IMR-90 (cell line): ENCODE results near the gene ABCB4. TPM values are rescaled to one million over a fixed set of nuclear protein-coding genes. Genes with fewer than 3 reads are reported as not detected.
A peak's percentile ranks its signal among the peaks of the same experiment; 100 is the strongest.

Experiments used
- ATAC-seq: fragments of 200-7000 bp; cut with Tn5 transposase; 2 replicates; pipeline ENCODE4 v1.9.1; 2020; ENCODE audit warnings: low read depth, mild to moderate bottlenecking, moderate library complexity
- BruUV-seq: library from RNA; stranded (reverse); fragments of 400-500 nt; replicated peaks from 2 replicates; lab custom pipeline; 2021; lab: Mats Ljungman, UMichigan
- CTCF ChIA-PET: fragments of 300-600 bp; formaldehyde crosslinking; extraction: SDS; loops from one replicate; lab custom pipeline; 2021; ENCODE audit warnings: antibody characterized with exemption; lab: Yijun Ruan, JAX
- POLR2A ChIA-PET: fragments of 300-600 bp; sonication (Branson Sonifier 250); formaldehyde crosslinking; loops from one replicate; lab custom pipeline; 2022; ENCODE audit warnings: antibody characterized with exemption; ENCODE audit not compliant: unreplicated experiment; lab: Charles Lee
- DNase-seq: peaks from one replicate; pipeline ENCODE4 v3.0.0; 2013
- H2AFZ ChIP-seq: replicated peaks from 2 replicates; pipeline ENCODE3; 2013; ENCODE audit warnings: low read length, mild to moderate bottlenecking; ENCODE audit not compliant: poor library complexity
- H2AK5ac ChIP-seq: 2 replicates; pipeline ENCODE4 v1.6.1; 2013; ENCODE audit warnings: low read depth, low read length, inconsistent platforms
- H2AK9ac ChIP-seq: replicated peaks from 2 replicates; pipeline ENCODE3; 2013; ENCODE audit warnings: mild to moderate bottlenecking, low read depth, low read length, moderate library complexity; ENCODE audit not compliant: poor library complexity
- H2BK120ac ChIP-seq: 2 replicates; pipeline ENCODE4 v1.6.1; 2013; ENCODE audit warnings: low read depth, low read length, inconsistent platforms
- H2BK15ac ChIP-seq: 3 replicates; pipeline ENCODE4 v1.6.1; 2013; ENCODE audit warnings: low read depth, low read length, inconsistent platforms
- H2BK20ac ChIP-seq: 2 replicates; pipeline ENCODE4 v1.6.1; 2013; ENCODE audit warnings: low read depth, mild to moderate bottlenecking, inconsistent platforms, low read length, moderate library complexity
- H2BK5ac ChIP-seq: 2 replicates; pipeline ENCODE4 v1.6.1; 2013; ENCODE audit warnings: mild to moderate bottlenecking, low read depth, low read length, inconsistent platforms; ENCODE audit not compliant: poor library complexity, severe bottlenecking
- H3K14ac ChIP-seq: replicated peaks from 2 replicates; pipeline ENCODE4 v1.6.1; 2013; ENCODE audit warnings: low read depth, low read length, inconsistent platforms
- H3K18ac ChIP-seq: 2 replicates; pipeline ENCODE4 v1.6.1; 2013; ENCODE audit warnings: low read depth, low read length, control low read depth
- H3K23ac ChIP-seq: 2 replicates; pipeline ENCODE4 v1.6.1; 2013; ENCODE audit warnings: low read depth, low read length, inconsistent platforms
- H3K27ac ChIP-seq: 2 replicates; pipeline ENCODE4 v1.5.1; 2013; ENCODE audit warnings: mild to moderate bottlenecking, control low read depth, low read length; ENCODE audit not compliant: insufficient read depth
- H3K27me3 ChIP-seq: 2 replicates; pipeline ENCODE4 v1.6.1; 2013; ENCODE audit warnings: low read length; ENCODE audit not compliant: control insufficient read depth, insufficient read depth
- H3K36me3 ChIP-seq: 2 replicates; pipeline ENCODE4 v1.6.1; 2013; ENCODE audit warnings: low read length, mixed read lengths; ENCODE audit not compliant: control insufficient read depth, insufficient read depth
- H3K4ac ChIP-seq: 2 replicates; pipeline ENCODE4 v1.6.1; 2013; ENCODE audit warnings: low read depth, low read length, inconsistent platforms
- H3K4me1 ChIP-seq: 2 replicates; pipeline ENCODE4 v1.6.1; 2013; ENCODE audit warnings: low read length, mixed read lengths; ENCODE audit not compliant: control insufficient read depth, insufficient read depth
- H3K4me2 ChIP-seq: 2 replicates; pipeline ENCODE4 v1.6.1; 2013; ENCODE audit warnings: low read depth, mild to moderate bottlenecking, control low read depth, low read length, moderate library complexity
- H3K4me3 ChIP-seq: 2 replicates; pipeline ENCODE4 v1.5.1; 2013; ENCODE audit warnings: low read depth, mild to moderate bottlenecking, control low read depth, low read length, moderate library complexity; ENCODE audit not compliant: insufficient read depth
- H3K56ac ChIP-seq: 2 replicates; pipeline ENCODE4 v1.6.1; 2013; ENCODE audit warnings: low read length, inconsistent platforms; ENCODE audit not compliant: insufficient read depth; ENCODE audit errors: extremely low read depth
- H3K79me1 ChIP-seq, 2 experiments: 2 replicates each; pipeline ENCODE4 v1.6.1; 2013; ENCODE audit warnings: low read length in 2 of 2, inconsistent platforms in 1 of 2, low read depth in 1 of 2
- H3K9ac ChIP-seq: 2 replicates; pipeline ENCODE4 v1.6.1; 2013; ENCODE audit warnings: low read depth, low read length, control low read depth
- H3K9me1 ChIP-seq: 2 replicates; pipeline ENCODE4 v1.6.1; 2013; ENCODE audit warnings: low read length, inconsistent platforms; ENCODE audit not compliant: insufficient read depth
- H3K9me3 ChIP-seq: 2 replicates; pipeline ENCODE4 v1.6.1; 2013; ENCODE audit warnings: low read length; ENCODE audit not compliant: control insufficient read depth, insufficient read depth
- H4K20me1 ChIP-seq: 2 replicates; pipeline ENCODE4 v1.6.1; 2013; ENCODE audit warnings: low read length, inconsistent platforms; ENCODE audit not compliant: insufficient read depth
- H4K5ac ChIP-seq: 2 replicates; pipeline ENCODE4 v1.6.1; 2013; ENCODE audit warnings: mild to moderate bottlenecking, low read depth, low read length, control low read depth
- H4K8ac ChIP-seq, 2 experiments: 2 replicates each; pipeline ENCODE4 v1.6.1; 2013; ENCODE audit warnings: low read depth in 2 of 2, low read length in 2 of 2, control low read depth in 1 of 2, inconsistent platforms in 1 of 2
- H4K91ac ChIP-seq: 2 replicates; pipeline ENCODE4 v1.6.1; 2013; ENCODE audit warnings: low read depth, low read length, inconsistent platforms; ENCODE audit not compliant: insufficient read depth
- BHLHE40 ChIP-seq: fragments of 150-350 bp; IDR thresholded peaks from 2 replicates; pipeline ENCODE4 v1.6.1; 2016; ENCODE audit warnings: mild to moderate bottlenecking, low read depth, low read length
- CEBPB ChIP-seq: IDR thresholded peaks from 2 replicates; pipeline ENCODE4 v1.6.1; 2012; ENCODE audit warnings: low read depth, low read length, improper control_type of control experiment
- FOS ChIP-seq: fragments of 150-350 bp; IDR thresholded peaks from 2 replicates; pipeline ENCODE4 v1.6.1; 2016; ENCODE audit warnings: low read depth, low read length
- MAFK ChIP-seq: IDR thresholded peaks from 2 replicates; pipeline ENCODE4 v1.6.1; 2012; ENCODE audit warnings: low read depth, low read length, improper control_type of control experiment
- MAZ ChIP-seq: IDR thresholded peaks from 2 replicates; pipeline ENCODE4 v1.6.1; 2012; ENCODE audit warnings: low read depth, mild to moderate bottlenecking, low read length, improper control_type of control experiment, moderate library complexity, borderline replicate concordance
- NFE2L2 ChIP-seq: fragments of 150-350 bp; IDR thresholded peaks from 2 replicates; pipeline ENCODE4 v1.6.1; 2016; ENCODE audit warnings: low read depth, mild to moderate bottlenecking, low read length
- POLR2A ChIP-seq: IDR thresholded peaks from 2 replicates; pipeline ENCODE4 v1.6.1; 2012; ENCODE audit warnings: mild to moderate bottlenecking, low read depth, low read length
- RAD21 ChIP-seq: IDR thresholded peaks from 2 replicates; pipeline ENCODE4 v1.6.1; 2012; ENCODE audit warnings: low read length, improper control_type of control experiment
- RCOR1 ChIP-seq: IDR thresholded peaks from 2 replicates; pipeline ENCODE4 v1.6.1; 2012; ENCODE audit warnings: mild to moderate bottlenecking, low read length, improper control_type of control experiment; ENCODE audit not compliant: insufficient replicate concordance
- RFX5 ChIP-seq: IDR thresholded peaks from 2 replicates; pipeline ENCODE4 v1.8.0; 2012; ENCODE audit warnings: low read depth, mild to moderate bottlenecking, low read length, moderate library complexity
- SMC3 ChIP-seq: fragments of 150-350 bp; IDR thresholded peaks from 2 replicates; pipeline ENCODE4 v1.6.1; 2016; ENCODE audit warnings: low read depth, mild to moderate bottlenecking, antibody characterized with exemption, low read length, moderate library complexity
- WGBS, 2 experiments: methylation state at CpG; one replicate each; pipeline versions ENCODE4 v1.1.5 to v1.1.7; 2013; ENCODE audit warnings: missing lambda C conversion rate in 2 of 2; ENCODE audit not compliant: insufficient read length in 1 of 2; ENCODE audit errors: extremely low coverage in 2 of 2; 5-methylcytosine and 5-hydroxymethylcytosine counted together
- dilution Hi-C: fragments of 300-500 bp; cut with HindIII; formaldehyde crosslinking; loops from one replicate; pipeline ENCODE4 v1.14.3; 2018; ENCODE audit warnings: low sequenced_read_pairs; ENCODE audit not compliant: unreplicated experiment
- in situ Hi-C: fragments of 300-500 bp; cut with MboI; formaldehyde crosslinking; loops from 3 replicates; pipeline ENCODE4 v1.14.3; 2019; ENCODE audit warnings: low sequenced_read_pairs, inconsistent platforms, mixed read lengths
- intact Hi-C: fragments of 100-400 bp; cut with micrococcal nuclease; formaldehyde crosslinking; loops from 2 replicates; pipeline ENCODE4 v1.10.0; 2022
- polyA plus RNA-seq, 3 experiments: library from polyadenylated mRNA; depleted of rRNA; stranded (reverse); fragments of >200 nt; gene quantifications; 2 replicates each; pipeline ENCODE4 v1.2.3, GENCODE V29; 2012; ENCODE audit warnings: low replicate concordance in 1 of 3
- total RNA-seq: library from RNA; depleted of rRNA; stranded (reverse); fragments of >200 nt; gene quantifications from 2 replicates; pipeline ENCODE4 v1.2.3, GENCODE V29; 2012
- TF ChIP-seq, protein P1 (sequence below): conservative IDR thresholded peaks from 2 replicates; pipeline ENCODE4 v1.5.1; 2012; ENCODE audit warnings: mild to moderate bottlenecking, low read depth, low read length, improper control_type of control experiment
- TF ChIP-seq, protein P2 (sequence below): fragments of 150-350 bp; IDR thresholded peaks from 2 replicates; pipeline ENCODE4 v1.6.1; 2017; ENCODE audit warnings: mild to moderate bottlenecking, antibody characterized with exemption, low read length, low read depth

Gene ABCB4
- total and polyA plus RNA-seq, 2 of the 4 experiments (the other 2 are of a cell fraction) = not detected

DNA sequence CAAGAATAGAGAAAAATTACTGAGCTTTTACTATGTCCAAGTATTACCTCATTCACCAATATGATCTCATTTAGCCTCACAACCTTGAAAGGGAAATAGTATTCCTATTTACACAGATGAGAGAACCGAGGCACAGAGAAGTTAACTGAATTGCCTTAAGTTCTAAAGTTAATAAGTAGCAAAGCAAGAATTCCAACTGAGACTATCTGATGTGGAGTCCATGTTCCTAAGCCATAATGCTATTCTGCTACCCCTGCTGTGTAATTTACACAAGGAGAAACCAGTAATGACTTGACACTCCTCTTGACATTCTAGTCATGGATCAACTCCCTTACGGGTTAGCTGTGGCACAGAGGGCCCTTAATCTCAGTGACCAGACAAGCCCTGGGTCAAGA lies 60.7 kb downstream of the ABCB4 start:
- TF ChIP-seq CEBPB (no peak), RCOR1 (no peak), BHLHE40 (no peak), MAFK (no peak), RFX5 (no peak), FOS (no peak), MAZ (no peak), POLR2A (no peak), NFE2L2 (no peak), RAD21 (no peak), SMC3 (no peak)
- TF ChIP-seq, protein P1, sequence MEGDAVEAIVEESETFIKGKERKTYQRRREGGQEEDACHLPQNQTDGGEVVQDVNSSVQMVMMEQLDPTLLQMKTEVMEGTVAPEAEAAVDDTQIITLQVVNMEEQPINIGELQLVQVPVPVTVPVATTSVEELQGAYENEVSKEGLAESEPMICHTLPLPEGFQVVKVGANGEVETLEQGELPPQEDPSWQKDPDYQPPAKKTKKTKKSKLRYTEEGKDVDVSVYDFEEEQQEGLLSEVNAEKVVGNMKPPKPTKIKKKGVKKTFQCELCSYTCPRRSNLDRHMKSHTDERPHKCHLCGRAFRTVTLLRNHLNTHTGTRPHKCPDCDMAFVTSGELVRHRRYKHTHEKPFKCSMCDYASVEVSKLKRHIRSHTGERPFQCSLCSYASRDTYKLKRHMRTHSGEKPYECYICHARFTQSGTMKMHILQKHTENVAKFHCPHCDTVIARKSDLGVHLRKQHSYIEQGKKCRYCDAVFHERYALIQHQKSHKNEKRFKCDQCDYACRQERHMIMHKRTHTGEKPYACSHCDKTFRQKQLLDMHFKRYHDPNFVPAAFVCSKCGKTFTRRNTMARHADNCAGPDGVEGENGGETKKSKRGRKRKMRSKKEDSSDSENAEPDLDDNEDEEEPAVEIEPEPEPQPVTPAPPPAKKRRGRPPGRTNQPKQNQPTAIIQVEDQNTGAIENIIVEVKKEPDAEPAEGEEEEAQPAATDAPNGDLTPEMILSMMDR = no peak
- TF ChIP-seq, protein P2, sequence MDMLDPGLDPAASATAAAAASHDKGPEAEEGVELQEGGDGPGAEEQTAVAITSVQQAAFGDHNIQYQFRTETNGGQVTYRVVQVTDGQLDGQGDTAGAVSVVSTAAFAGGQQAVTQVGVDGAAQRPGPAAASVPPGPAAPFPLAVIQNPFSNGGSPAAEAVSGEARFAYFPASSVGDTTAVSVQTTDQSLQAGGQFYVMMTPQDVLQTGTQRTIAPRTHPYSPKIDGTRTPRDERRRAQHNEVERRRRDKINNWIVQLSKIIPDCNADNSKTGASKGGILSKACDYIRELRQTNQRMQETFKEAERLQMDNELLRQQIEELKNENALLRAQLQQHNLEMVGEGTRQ = no peak
- Histone ChIP-seq H3K4me1 (peaks cover 13% of the 10 kb centered on the region), H3K36me3 (no peaks in the 10 kb centered on the region), H3K79me1 (no peaks in the 10 kb centered on the region), H3K9me3 (no peaks in the 10 kb centered on the region), H2BK120ac (peak overlapping the region; percentile 96), H3K18ac (peak overlapping the region; percentile 99), H3K4ac (peak overlapping the region; percentile 73), H4K5ac (peak overlapping the region; percentile 93), H2AK9ac (no peak overlapping the region), H2AFZ (no peak overlapping the region), H3K27me3 (peaks cover 2% of the 10 kb centered on the region; the same call in 1 of the 2 replicates), H4K91ac (peak overlapping the region; percentile 82), H2BK20ac (peak overlapping the region; percentile 80), H3K27ac (peak overlapping the region; percentile 82; the same call in 1 of the 2 replicates), H4K20me1 (no peaks in the 10 kb centered on the region), H2BK15ac (peak overlapping the region; percentile 98; the same call in 2 of the 3 replicates), H4K8ac (peak overlapping the region; percentile 23 to 44; a peak in 3 of 4 replicates), H3K9me1 (peaks cover 6% of the 10 kb centered on the region; the same call in 1 of the 2 replicates), H3K9ac (no peak overlapping the region), H3K23ac (peak overlapping the region; percentile 22; the same call in 1 of the 2 replicates), H3K4me2 (no peak overlapping the region), H3K4me3 (no peak overlapping the region), H2AK5ac (peak overlapping the region; percentile 91), H3K56ac (peak overlapping the region; percentile 16; the same call in 1 of the 2 replicates), H2BK5ac (peak overlapping the region; percentile 86), H3K14ac (peak overlapping the region; percentile 43)
- intact Hi-C loops (loop anchor here (5.0 kb wide), 3 partner anchors 262 to 477 kb away; partner anchors contain the start of gene DMTF1), in situ Hi-C loops (loop anchor here (5.0 to 25.0 kb wide), 2 partner anchors 102 to 477 kb away; no protein-coding TSS in a partner anchor), dilution Hi-C loops (no loop called here)
- peak; percentile 3; the same call in 1 of the 2 replicates for ATAC-seq
- ChIA-PET POLR2A (interaction anchor here (3.8 kb wide), 1 partner anchor 98 kb away, joined by 15 read pairs; no protein-coding TSS in a partner anchor), CTCF (interaction anchor here (0.6 to 7.4 kb wide), 4 partner anchors 9 to 103 kb away, joined by 3 to 60 read pairs (median 20); no protein-coding TSS in a partner anchor)
- BruUV-seq = no TSS peak
- WGBS, 2 experiments = no CpG with 5 or more reads among the region's 2 CpGs
- peak; percentile 51 for DNase-seq
